NCI-H1436 (cell line): ENCODE measurements around the gene ACSL3.
A peak's percentile ranks its signal among the peaks of the same experiment; 100 is the strongest.
"Not testable (repeated sequence)": the region's sequence is repeated elsewhere in the genome, so short reads cannot be mapped to it uniquely, and the experiment has no call there.

Source experiments
- DNase-seq: peaks from one replicate; lab custom pipeline; 2025; lab: John Stamatoyannopoulos, UW

The ACSL3 gene

DNA sequence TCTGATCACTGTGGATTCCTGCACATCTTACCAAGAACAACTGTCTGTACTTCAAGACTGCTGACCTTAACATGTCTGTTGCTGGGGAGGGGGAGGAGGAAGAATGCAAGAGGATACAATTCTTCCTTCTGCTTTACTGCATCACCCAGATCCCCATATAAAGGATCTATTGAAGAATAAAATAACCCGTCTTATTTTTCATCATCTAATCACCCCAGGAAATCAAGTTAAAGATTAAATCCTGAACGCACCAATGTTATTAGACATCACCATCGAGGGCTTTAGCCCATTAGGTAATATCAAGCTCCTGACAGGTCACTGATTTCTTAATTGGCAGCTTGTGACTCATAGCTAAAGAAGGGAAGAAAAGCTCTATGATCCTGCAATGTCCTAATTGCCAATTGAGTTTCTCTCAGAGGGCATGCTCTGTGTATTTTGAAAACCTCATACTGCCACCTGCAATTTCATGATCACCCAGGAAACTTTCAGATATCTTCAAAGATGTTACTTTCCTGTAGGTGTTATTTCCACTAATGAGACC lies 115.8 kb downstream of the ACSL3 start:
- no peak for DNase-seq

DNA sequence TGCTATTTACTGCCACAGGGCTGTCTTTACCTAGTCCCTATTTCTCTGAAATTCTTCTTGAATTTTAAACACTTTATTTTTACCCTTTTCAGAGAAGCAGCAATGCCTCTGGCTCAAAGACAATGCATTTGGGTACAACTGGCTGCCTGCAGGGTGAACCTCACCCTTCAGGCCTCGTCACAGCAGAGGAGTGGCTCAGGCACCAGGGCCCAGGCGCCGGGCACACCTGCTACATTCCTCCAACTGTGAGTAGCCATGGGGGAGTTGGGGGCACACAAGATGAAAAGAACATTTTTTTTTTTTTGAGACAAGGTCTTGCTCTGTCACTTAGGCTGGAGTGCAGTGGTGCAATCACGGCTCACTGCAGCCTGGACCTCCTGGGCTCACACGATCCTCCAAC lies 116.3 kb downstream of the ACSL3 start:
- DNase-seq = no peak

DNA sequence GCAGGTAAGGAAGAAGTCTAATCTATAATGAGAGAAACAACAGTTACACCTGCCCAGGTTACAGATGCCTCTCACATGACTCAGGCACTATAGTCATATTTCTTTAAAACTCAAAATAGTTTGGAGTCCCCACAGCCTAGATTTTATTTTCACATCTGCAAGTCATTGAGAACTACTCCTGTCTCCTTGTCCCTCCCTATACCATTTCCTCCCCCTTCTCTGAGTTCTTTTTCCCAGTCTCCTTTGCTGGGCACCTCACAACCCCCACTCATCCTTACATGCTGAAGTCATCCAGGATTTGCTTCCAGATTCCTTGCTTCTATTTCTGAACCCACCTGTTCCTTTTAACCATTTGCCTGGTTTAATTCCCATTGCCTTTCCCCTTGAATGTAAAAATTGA lies 118.0 kb downstream of the ACSL3 start:
- DNase-seq = no peak

DNA sequence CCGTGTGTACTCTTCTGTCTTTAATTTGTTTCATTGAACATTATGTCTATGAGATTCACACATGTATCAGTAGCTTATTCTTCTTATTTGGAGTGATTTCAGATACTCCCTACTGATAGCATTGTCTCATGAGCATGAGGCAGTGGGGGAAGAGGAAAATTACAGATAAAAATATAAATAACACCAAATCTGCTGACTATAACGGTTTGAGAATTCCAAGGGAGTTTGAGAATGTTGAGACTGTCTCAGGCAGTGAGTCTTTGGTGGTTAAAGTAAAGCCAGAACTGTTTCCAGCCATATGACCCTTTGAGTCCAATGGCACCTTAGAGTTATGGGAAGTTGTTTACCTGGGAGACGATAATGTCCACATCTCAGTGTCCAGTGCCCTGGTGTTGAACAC lies 118.6 kb downstream of the ACSL3 start:
- DNase-seq = no peak

DNA sequence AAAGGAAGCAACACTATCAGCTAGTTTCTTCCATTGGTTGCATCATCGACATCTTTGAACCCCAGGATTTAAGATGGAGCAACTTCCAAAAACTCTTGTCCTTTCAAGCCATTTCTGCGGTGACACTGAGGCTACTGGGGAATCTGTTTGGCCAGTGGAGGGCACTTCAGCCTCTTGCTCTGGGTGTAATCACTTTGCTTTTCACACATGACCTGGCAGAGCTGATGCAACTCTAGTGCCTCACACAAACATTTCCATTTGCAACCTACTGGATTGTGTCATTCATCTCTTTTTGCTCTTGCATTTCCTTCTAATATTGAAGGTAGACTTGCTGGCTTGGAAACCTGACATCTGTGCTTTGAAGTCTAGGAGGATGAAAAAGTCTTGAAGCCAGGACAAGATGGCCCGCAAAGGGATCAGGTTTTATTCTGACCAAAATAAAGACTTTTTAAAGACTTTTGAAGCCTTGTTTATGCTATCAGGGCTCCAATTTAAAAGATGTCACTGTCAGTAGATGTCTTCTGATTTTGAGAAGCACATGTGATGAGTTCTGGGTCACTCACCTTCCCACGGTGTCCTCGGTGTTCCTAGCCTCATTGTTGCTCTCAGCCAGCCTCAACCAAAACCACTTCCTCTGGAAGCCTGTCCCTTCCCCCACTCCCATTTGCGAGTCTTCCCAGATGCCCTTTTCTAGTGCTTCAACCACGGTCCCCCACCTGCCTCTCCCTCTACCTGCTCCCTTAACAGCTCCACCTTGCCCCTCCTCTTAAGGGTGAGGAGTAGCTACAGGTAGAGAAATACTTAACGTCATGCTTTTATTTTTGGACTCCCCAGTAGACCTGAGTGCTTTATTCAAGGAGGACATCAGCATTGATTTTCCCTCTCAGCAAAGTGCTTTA lies 121.4 kb downstream of the ACSL3 start:
- DNase-seq = peak; percentile 11

DNA sequence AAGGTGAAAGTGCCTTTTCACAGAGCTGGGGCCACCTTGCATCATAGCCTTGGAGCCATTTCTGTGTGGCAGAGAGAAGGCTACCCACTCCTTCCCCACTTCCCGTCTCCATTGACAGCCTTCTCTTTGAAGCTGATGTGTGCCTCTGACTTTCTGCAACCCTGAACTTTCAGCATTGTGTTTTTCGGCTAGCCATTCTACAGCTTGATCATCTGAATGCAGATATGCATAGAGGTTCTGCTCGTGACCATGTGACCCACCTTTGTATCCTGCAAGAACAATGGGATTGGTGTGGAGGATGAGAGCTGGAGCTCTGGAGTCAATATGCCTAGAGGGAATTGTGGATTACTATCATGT lies 122.1 kb downstream of the ACSL3 start:
- no peak for DNase-seq

DNA sequence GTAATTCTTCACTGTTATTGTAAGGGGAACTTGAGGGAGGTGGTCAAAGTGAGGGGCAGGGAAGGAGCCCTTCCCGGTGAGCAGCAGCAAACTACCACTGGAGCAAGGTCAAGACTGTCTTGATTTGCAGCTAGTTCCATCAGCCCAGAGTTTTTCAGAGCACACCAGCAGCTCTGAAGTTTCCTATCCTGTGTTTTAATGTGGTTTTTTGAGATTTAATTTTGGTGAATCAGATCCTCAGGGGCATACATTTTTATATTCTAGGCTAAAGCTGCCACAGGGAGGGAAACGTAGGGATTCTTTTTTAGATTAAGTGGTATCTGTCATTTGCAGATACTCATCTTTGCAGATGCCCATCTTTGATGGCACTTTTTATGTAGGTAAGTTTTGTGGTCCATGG lies 124.1 kb downstream of the ACSL3 start:
- no peak for DNase-seq

DNA sequence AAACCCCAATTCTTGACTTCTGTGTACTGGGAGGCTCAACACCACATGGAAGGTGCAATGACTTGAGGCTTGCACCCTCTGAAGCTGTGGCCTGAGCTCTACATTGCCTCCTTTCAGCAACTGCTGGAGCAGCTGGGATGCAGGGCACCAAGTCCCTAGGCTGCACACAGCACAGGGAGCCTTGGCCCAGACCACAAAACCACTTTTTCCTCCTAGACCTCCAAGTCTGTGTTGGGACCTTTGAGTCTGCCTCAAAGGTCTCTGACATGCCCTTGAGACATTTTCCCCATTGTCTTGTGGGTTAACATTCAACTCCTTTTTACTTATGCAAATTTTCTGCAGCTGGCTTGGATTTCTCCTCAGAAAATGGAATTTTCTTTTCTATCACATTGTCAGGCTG lies 128.6 kb downstream of the ACSL3 start:
- DNase-seq = no peak

DNA sequence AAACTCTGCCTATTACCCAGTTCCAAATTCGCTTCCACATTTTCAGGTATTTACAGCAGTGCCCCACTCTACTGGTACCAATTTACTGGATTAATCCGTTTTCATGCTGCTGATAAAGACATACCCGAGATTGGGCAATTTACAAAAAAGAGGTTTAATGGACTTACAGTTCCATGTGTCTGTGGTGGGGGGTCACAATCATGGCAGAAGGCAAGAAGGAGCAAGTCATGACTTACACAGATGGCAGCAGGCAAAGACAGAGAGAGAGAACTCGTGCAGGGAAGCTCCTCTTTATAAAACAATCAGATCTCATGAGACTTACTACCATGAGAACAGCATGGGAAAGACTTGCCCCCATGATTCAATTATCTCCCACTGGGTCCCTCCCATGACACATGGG lies 129.4 kb downstream of the ACSL3 start:
- DNase-seq = not testable (repeated sequence)

DNA sequence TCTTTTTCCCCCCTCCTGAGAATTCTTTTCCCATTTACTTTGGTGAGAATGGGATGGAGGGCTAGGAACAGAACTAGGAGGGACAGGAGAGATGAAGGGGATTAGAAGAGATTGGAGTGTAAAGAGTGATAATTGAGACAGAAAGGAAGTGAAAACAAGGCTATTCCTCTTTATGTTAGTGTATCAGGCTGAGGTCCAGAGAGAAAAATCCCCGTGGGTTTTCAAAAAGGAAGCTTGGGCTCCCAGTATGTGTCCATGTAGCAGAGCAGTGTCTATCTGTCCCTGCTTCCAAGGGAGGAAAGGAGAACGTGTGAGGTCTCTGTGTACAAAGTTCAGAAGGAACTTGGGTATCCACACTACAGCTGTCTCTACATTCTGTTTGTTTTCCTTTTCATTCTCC lies 131.3 kb downstream of the ACSL3 start:
- DNase-seq = no peak
